BE2C (cell line): ENCODE measurements around the gene RNF215. TPM values are rescaled to one million over a fixed set of nuclear protein-coding genes. Genes with fewer than 3 reads are reported as not detected.

ENCODE experiments used
- DNase-seq: peaks from one replicate; pipeline ENCODE4 v3.0.0-alpha.2; 2020
- H3K27me3 ChIP-seq: fragments of 250-450 bp; sonication (Bioruptor Pico); 2 replicates; pipeline ENCODE4 v1.5.1; 2020; ENCODE audit warnings: mild to moderate bottlenecking
- H3K36me3 ChIP-seq: fragments of 250-450 bp; sonication (Bioruptor Pico); 2 replicates; pipeline ENCODE4 v1.5.1; 2020; ENCODE audit warnings: mild to moderate bottlenecking
- H3K4me1 ChIP-seq: fragments of 250-450 bp; sonication (Bioruptor Pico); 2 replicates; pipeline ENCODE4 v1.5.1; 2020
- H3K4me3 ChIP-seq: 2 replicates; pipeline ENCODE4 v1.5.1; 2011; ENCODE audit warnings: low read depth, low read length
- H3K9me3 ChIP-seq: fragments of 250-450 bp; sonication (Bioruptor Pico); 2 replicates; pipeline ENCODE4 v1.5.1; 2020
- polyA plus RNA-seq: library from polyadenylated mRNA; unstranded; fragments of >200 nt; gene quantifications from one replicate; pipeline ENCODE4 v1.2.1, GENCODE V29; 2012; ENCODE audit warnings: low read depth, missing spikeins; ENCODE audit not compliant: insufficient read length, insufficient read depth
- TF ChIP-seq, protein P1 (sequence below): IDR thresholded peaks from 2 replicates; pipeline ENCODE4 v1.5.1; 2012; ENCODE audit warnings: mild to moderate bottlenecking, low read depth, low read length

Gene RNF215
- 16.6 TPM for polyA plus RNA-seq

DNA sequence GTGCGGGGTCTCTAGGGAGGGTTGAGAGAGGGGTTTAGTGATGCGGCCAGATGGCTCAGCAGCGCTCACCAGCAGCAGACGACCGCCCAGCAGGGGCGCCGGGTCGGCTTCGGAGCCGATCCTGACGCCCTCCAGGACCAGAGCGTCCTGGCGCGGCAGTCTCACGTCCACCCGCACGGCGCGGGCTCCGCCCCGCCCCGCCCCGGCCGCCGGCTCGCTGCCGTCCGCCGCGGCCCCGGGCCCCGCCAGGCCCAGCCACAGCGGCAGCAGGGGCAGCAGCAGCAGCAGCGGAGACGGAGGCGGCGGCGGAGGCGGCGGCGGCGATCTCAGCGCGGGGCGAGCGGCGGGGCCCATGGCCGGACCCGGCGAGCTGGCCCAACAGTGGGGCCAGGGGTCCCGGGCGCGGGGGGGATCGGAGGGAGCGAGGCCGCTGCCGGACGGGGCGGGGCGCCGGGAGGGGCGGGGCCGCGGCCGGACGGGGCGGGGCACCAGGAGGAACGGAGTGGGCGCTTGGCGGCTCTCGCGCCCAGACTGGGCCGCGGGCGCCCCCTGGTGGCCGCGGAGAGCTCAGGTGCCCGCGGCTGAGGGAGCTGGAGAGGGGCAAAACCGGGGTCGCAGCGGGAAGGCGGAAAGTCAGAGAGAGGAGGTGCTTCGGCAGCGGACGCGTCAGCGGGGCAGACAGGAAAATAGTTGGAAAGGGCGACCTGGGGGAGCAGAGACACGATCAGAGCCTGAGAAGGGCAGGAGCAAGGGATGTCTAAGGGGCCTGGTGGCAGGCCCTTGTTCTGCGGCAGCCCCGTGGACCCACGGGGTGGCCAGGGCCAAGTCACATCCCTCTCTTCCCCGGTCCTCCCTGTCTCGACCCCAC is at the start of gene RNF215:
Gene RNF215, minus strand, starts transcription at position 452 of the 868 bp plus-strand sequence. Its CDS starts 98 bp downstream, at position 354.
- Histone ChIP-seq H3K9me3 (no peaks in the 10 kb centered on the region), H3K27me3 (no peaks in the 10 kb centered on the region), H3K4me3 (peak within 1 kb of the TSS; percentile 64), H3K36me3 (no peaks in the 10 kb centered on the region), H3K4me1 (peaks cover 6% of the 10 kb centered on the region)
- DNase-seq = peak; percentile 89
- TF ChIP-seq, protein P1, sequence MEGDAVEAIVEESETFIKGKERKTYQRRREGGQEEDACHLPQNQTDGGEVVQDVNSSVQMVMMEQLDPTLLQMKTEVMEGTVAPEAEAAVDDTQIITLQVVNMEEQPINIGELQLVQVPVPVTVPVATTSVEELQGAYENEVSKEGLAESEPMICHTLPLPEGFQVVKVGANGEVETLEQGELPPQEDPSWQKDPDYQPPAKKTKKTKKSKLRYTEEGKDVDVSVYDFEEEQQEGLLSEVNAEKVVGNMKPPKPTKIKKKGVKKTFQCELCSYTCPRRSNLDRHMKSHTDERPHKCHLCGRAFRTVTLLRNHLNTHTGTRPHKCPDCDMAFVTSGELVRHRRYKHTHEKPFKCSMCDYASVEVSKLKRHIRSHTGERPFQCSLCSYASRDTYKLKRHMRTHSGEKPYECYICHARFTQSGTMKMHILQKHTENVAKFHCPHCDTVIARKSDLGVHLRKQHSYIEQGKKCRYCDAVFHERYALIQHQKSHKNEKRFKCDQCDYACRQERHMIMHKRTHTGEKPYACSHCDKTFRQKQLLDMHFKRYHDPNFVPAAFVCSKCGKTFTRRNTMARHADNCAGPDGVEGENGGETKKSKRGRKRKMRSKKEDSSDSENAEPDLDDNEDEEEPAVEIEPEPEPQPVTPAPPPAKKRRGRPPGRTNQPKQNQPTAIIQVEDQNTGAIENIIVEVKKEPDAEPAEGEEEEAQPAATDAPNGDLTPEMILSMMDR = peak; percentile 69

DNA sequence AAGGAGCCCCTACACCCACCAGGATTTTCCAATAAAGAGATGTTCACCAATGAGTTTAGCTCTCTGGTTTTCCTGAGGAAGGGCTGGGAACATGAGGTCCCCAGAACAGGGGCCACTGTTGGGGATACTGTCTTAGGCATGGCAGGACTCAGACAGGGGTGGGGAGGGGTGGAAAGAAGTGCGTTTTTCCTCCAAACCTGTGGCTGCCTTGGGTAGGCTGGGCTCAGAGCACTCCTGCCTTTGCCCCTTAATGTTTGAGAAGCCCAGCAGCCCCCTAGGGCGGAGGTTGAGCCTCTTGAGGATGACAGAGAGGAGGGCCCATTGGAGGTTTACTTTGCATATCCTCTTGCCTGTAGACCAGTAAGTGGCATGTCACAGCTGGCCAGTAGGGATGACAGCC is 49.0 kb upstream of the RNF215 start:
- H3K9me3 ChIP-seq = no peaks in the 10 kb centered on the region; the same call in 1 of the 2 replicates
- TF ChIP-seq, protein P1 = no peak
- H3K36me3 ChIP-seq = no peaks in the 10 kb centered on the region
- H3K27me3 ChIP-seq = no peaks in the 10 kb centered on the region
- H3K4me1 ChIP-seq = no peaks in the 10 kb centered on the region
- no peak for DNase-seq
- no peak overlapping the region for H3K4me3 ChIP-seq

DNA sequence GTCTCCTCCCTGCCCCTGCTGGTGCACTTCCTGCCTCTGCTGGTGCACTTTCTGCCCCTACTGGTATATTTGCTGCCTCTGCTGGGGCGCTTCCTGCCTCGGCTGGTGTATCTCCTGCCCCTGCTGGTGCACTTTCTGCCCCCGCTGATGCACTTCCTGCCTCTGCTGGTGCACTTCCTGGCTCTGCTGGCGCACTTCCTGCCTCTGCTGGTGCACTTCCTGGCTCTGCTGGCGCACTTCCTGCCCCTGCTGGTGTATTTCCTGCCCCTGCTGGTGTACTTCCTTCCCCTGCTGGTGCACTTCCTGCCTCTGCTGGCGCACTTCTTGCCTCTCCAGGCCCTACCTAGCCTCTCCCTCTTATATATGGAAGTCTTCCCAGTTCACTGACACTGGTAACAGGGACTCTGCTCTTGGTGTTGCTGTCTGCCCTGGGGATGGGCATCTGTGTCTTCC is 48.5 kb upstream of the RNF215 start:
- no peaks in the 10 kb centered on the region for H3K36me3 ChIP-seq
- H3K4me3 ChIP-seq = no peak overlapping the region
- no peak for DNase-seq
- no peaks in the 10 kb centered on the region for H3K4me1 ChIP-seq
- H3K9me3 ChIP-seq = no peaks in the 10 kb centered on the region; the same call in 1 of the 2 replicates
- TF ChIP-seq, protein P1 = no peak
- H3K27me3 ChIP-seq = no peaks in the 10 kb centered on the region

DNA sequence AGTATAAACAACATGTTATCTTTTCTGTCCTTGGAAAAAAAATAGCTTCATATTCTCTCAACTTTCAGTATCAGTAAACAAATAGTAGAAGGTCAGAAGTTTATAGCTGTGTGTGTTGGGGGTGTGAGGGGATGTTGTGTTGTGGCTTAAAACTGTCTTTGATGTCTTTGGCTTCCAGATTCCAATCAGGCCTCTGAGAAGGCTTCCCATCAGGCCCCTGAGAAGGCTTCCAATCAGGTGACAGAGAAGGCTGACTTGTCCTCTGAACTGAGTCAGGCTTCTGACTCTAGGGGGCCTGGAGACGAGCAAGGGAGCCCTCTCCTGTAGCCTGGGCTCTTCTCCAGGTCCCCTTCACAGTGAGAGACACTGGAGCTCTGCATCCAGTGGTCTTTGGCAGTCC is 47.6 kb upstream of the RNF215 start:
- no peaks in the 10 kb centered on the region; the same call in 1 of the 2 replicates for H3K9me3 ChIP-seq
- H3K27me3 ChIP-seq = no peaks in the 10 kb centered on the region
- TF ChIP-seq, protein P1 = no peak
- no peak overlapping the region for H3K4me3 ChIP-seq
- DNase-seq = no peak
- H3K4me1 ChIP-seq = no peaks in the 10 kb centered on the region
- H3K36me3 ChIP-seq = no peaks in the 10 kb centered on the region

DNA sequence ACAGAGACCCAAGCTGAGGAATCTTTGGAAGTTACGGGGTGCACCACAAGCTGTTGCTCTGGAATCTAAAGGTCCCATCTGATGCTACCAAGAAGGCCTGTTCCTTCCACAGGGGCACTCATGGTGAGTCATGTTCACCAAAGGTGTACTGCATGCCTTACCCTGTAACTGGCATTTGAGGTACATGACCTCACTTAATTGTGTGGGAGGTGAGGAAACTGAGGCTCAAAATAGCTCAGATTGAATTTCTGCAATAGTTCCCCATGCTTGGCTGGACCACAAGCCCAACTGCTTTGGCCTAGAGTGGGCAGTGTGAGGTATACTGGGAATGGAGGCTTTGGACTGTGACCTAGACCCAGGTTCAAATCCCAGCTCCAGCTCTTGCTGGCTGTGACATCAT is 46.6 kb upstream of the RNF215 start:
- no peaks in the 10 kb centered on the region for H3K27me3 ChIP-seq
- no peak for DNase-seq
- H3K4me1 ChIP-seq = no peaks in the 10 kb centered on the region
- no peak overlapping the region for H3K4me3 ChIP-seq
- no peaks in the 10 kb centered on the region; the same call in 1 of the 2 replicates for H3K9me3 ChIP-seq
- TF ChIP-seq, protein P1 = no peak
- peaks cover 1% of the 10 kb centered on the region for H3K36me3 ChIP-seq

DNA sequence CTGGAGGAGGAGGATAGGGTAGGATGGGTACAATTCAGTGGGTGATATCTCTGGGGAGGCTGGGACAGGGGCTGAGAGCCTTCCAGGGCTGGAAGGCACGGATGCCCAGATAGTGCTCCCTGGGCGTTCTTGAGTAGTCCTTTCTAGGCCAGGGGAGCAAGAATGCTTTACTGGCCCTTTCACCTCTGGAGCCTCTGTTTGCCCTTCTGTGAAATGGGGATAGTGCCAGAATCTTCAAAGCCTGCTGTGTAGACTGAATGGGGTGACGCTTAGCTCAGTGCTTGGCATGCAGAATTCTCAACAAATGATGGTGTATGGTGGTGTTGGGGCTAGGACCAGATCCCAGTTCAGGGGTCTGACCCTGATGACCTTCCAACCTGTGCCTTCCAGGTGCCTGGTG is 46.0 kb upstream of the RNF215 start:
- DNase-seq = no peak
- H3K4me1 ChIP-seq = no peaks in the 10 kb centered on the region
- H3K9me3 ChIP-seq = no peaks in the 10 kb centered on the region; the same call in 1 of the 2 replicates
- no peak overlapping the region for H3K4me3 ChIP-seq
- H3K36me3 ChIP-seq = peaks cover 7% of the 10 kb centered on the region
- H3K27me3 ChIP-seq = no peaks in the 10 kb centered on the region
- TF ChIP-seq, protein P1 = no peak
